ENCODE measurements around the gene CD7.

DNA sequence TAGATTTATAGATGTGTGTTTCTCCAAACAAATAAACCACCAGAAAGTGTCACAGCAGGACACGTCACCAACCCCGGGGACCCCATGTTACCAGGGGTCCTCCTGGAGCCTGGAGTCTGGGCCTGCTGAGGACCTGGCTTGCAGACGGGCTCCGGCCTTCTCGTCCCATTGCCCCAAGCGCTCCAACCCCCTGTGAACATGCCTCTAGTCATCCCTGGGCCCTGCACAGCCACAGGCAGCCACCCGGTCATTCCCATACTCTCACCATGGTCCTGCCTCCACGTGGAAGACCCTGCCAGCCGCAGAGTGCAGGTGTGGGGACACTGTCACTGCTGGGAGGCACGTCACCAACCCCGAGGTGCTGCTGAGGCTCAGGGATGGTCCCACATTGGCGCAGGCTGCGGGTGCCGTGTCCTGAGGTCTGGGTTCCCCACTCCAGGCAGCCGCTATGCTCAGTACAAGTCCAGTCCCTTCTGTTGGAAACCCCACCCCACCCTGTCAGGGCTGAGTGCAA, 11.6 kb upstream of the CD7 start:
- TF ChIP-seq, protein P1, sequence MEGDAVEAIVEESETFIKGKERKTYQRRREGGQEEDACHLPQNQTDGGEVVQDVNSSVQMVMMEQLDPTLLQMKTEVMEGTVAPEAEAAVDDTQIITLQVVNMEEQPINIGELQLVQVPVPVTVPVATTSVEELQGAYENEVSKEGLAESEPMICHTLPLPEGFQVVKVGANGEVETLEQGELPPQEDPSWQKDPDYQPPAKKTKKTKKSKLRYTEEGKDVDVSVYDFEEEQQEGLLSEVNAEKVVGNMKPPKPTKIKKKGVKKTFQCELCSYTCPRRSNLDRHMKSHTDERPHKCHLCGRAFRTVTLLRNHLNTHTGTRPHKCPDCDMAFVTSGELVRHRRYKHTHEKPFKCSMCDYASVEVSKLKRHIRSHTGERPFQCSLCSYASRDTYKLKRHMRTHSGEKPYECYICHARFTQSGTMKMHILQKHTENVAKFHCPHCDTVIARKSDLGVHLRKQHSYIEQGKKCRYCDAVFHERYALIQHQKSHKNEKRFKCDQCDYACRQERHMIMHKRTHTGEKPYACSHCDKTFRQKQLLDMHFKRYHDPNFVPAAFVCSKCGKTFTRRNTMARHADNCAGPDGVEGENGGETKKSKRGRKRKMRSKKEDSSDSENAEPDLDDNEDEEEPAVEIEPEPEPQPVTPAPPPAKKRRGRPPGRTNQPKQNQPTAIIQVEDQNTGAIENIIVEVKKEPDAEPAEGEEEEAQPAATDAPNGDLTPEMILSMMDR (IDR thresholded peaks at IDR 0.05; ENCODE audit: low read length), result no peak
- no peak for TF ChIP-seq EZH2 (IDR thresholded peaks at IDR 0.05; ENCODE audit: borderline replicate concordance, low read length)

Data from OCI-LY1 (cell line).